ENCODE data around the gene LRRC47. TPM values are rescaled to one million over a fixed set of nuclear protein-coding genes. Genes with fewer than 3 reads are reported as not detected.

Gene LRRC47
- total RNA-seq, 1 experiment from 2014 or later, result 65.1 TPM

DNA sequence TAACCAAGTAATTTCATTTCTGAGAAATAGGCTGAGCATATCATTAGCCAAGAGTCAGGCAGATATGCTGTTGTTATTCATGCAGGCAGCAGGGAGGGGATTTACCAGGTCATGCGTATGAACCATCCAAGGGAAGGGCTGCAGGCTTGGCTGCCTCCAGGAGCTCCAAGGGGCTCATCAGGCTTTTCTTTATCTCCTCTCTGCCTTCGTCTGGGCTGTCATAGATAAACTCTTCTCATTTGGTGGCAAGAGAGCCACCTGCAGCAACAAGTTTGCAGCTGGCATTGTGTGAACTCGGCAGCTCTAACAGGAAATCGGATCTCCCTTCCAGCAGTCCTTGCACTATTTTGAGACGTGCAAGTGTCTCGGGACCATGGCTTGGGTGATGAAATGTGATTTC lies 36.5 kb downstream of the LRRC47 start:
- Histone ChIP-seq H3K9me3 (ENCODE audit: control insufficient read depth, low read depth, low read length) (no peaks in the 10 kb centered on the region), H3K23me2 (ENCODE audit: insufficient read length, low read depth, low read length, poor library complexity, severe bottlenecking) (no peaks in the 10 kb centered on the region), H2AFZ (ENCODE audit: low read length) (no peak overlapping the region), H2AK5ac (ENCODE audit: insufficient read length, low read length) (no peak overlapping the region), H3K23ac (ENCODE audit: insufficient read length, low read depth, low read length) (no peak overlapping the region), H2BK5ac (ENCODE audit: insufficient read length, low read length) (no peak overlapping the region), H3K56ac (ENCODE audit: insufficient read length, low read depth, low read length) (no peak overlapping the region), H4K91ac (ENCODE audit: insufficient read length, low read depth, low read length) (no peak overlapping the region), H2BK20ac (ENCODE audit: low read depth, low read length, poor library complexity, severe bottlenecking) (no peak overlapping the region), H3T11ph (ENCODE audit: low read length) (no peak overlapping the region), H2BK12ac (ENCODE audit: insufficient read length, low read depth, low read length) (no peak overlapping the region), H3K79me1 (ENCODE audit: insufficient read depth, low read depth, low read length, poor library complexity, severe bottlenecking) (no peaks in the 10 kb centered on the region), H4K8ac (replicated peaks; ENCODE audit: insufficient read length, low read depth, low read length) (no peak overlapping the region), H2BK15ac (ENCODE audit: low read depth, low read length) (no peak overlapping the region), H3K4ac (ENCODE audit: low read depth, low read length) (no peak overlapping the region), H3K18ac (ENCODE audit: insufficient read length, low read depth, low read length) (no peak overlapping the region), H3K4me2 (ENCODE audit: insufficient read depth, insufficient read length, low read length) (no peak overlapping the region), H3K9ac (ENCODE audit: extremely low read depth, insufficient read length, low read length) (no peak overlapping the region), H4K20me1 (ENCODE audit: control insufficient read depth, insufficient read depth, insufficient read length) (no peaks in the 10 kb centered on the region), H3K14ac (ENCODE audit: insufficient read depth, low read length) (no peak overlapping the region), H4K5ac (ENCODE audit: insufficient read length, low read depth, low read length) (no peak overlapping the region), H3K27ac (ENCODE audit: insufficient read length, low read depth, low read length) (no peak overlapping the region), H3K4me1 (ENCODE audit: insufficient read depth, low read length) (no peaks in the 10 kb centered on the region), H2BK120ac (ENCODE audit: low read depth, low read length, poor library complexity, severe bottlenecking) (no peak overlapping the region), H3K79me2 (ENCODE audit: insufficient read depth, low read length) (no peaks in the 10 kb centered on the region), H3K27me3 (ENCODE audit: insufficient read depth, low read length) (no peaks in the 10 kb centered on the region)
- TF ChIP-seq, protein P1, sequence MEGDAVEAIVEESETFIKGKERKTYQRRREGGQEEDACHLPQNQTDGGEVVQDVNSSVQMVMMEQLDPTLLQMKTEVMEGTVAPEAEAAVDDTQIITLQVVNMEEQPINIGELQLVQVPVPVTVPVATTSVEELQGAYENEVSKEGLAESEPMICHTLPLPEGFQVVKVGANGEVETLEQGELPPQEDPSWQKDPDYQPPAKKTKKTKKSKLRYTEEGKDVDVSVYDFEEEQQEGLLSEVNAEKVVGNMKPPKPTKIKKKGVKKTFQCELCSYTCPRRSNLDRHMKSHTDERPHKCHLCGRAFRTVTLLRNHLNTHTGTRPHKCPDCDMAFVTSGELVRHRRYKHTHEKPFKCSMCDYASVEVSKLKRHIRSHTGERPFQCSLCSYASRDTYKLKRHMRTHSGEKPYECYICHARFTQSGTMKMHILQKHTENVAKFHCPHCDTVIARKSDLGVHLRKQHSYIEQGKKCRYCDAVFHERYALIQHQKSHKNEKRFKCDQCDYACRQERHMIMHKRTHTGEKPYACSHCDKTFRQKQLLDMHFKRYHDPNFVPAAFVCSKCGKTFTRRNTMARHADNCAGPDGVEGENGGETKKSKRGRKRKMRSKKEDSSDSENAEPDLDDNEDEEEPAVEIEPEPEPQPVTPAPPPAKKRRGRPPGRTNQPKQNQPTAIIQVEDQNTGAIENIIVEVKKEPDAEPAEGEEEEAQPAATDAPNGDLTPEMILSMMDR (conservative IDR thresholded peaks at IDR 0.05), result no peak
- Mint-ChIP-seq H3K27ac (no peak overlapping the region), H3K27me3 (ENCODE audit: low read depth) (peaks cover 55% of the 10 kb centered on the region), H3K4me1 (peaks cover 0 to 3% of the 10 kb centered on the region in 2 experiments; a peak in 3 of 4 replicates), H3K36me3 (ENCODE audit: insufficient read depth in 1 of 3, low read depth in 3 of 3) (no peaks in the 10 kb centered on the region; a peak in 1 of 7 replicates), H3K4me3 (no peak overlapping the region), H3K9me3 (peaks cover 4 to 8% of the 10 kb centered on the region in 2 experiments; a peak in 2 of 5 replicates)
- no peak for DNase-seq
- WGBS (ENCODE audit: extremely low coverage, insufficient read length, low lambda C conversion rate), result no CpG with 5 or more reads among the region's 6 CpGs
